Hippocampal formation (tissue), 2 donors: ENCODE results near the gene COQ2.
"Not testable (repeated sequence)": the region's sequence is repeated elsewhere in the genome, so short reads cannot be mapped to it uniquely, and the experiment has no call there.

Source experiments
- DNase-seq, 2 donors: peaks; one replicate each; lab custom pipeline; 2025; lab: John Stamatoyannopoulos, UW

COQ2 gene

DNA sequence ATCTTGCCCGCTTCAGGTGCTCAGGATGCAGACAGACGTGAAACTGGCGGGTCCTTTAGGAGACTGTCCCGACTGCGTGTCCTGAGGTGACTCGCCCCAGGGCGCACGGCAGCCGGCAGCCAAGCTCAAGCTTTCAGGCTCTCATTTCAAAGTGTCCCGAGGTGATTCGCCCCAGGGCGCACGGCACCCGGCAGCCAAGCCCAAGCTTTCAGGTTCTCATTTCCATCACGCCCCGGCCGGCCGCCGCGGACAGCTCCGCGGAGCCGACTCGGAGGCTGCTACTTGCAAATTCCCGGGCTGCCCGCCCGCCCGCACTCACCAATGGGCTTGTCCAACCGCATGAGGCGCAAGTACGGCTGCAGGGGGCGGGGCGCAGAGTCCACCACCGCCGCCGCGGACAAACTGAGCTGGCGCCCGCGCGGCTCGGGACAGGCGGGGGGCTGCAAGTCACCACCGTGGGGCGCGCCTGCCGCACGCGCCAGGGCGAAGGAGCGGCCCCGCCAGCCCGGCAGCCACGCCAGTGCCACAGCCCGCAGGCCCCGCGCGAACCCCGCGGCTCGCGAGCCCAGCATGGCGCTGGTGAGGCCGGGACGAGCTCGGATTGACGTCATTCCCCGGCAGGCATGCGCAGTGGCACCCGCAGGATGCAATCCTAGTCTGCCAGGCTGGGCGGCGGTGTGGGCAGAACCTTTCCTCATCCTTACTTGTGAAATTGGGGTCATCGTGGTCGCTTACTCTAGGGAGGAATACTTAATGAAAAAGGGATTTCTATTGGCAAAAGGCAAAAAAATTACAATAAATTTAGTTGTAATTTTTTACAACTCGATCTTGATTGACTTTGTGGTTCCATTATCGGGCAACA is at the start of gene COQ2:
Gene COQ2 (minus strand): TSS at position 606 of the 862 bp plus-strand sequence. CDS start 34 bp downstream, at position 572.
- peak; percentile 88 to 93 for DNase-seq

DNA sequence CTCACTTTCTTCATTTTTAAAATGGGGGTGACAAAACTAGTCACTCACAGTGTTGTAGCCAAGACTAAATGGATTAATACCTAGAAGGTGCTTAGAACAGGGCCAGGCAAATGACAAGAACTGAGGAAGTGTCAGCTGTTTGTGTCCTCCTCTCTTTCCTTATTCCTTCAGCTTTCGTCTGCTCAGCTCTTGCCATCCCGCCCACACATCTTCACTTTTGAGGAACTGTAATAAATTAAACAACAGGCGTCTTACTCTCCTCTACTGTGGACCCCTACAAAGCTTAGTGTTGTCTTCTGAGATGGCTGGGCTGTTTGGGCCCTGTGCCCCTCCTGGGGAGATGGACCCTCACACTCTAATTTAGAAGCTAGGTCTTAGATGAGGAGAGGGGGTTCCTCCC is 47.4 kb upstream of the COQ2 start:
- DNase-seq = no peak

- no peak for DNase-seq
These were observed 45.0 kb upstream of the COQ2 start for GRCh38 chr4:83329521-83330110.

DNA sequence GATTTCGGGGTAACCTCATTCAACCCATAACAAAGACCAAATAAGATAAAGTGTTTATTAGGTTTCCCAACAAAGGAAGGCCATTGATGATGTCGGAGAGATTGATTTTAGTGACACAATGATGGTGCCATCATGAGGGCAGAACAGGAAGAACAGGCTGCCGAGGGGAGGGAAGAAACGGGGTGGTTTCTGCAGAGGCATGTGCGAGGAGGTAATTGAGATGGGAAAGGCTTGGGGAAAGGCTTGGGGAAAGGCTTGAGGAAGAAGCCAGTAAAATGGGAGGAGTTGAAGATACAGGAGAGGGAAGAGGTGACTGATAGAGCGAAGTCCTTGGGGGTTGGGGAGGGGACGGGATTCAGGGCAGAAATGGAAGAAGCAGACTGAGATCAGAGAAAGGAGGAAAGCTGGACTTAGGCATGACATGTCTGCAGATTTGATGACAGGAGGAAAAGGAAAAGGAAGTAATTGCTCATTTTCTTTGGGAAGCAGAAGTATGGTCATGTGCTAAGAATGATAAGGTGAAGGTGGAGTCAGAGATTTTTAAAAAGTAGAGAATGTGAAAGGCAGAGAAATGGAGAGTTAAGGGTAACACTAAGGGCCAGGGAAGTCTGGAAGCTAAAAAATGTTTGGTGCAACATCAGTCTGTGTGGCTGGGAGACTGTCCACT is 44.1 kb upstream of the COQ2 start:
- DNase-seq = no peak

DNA sequence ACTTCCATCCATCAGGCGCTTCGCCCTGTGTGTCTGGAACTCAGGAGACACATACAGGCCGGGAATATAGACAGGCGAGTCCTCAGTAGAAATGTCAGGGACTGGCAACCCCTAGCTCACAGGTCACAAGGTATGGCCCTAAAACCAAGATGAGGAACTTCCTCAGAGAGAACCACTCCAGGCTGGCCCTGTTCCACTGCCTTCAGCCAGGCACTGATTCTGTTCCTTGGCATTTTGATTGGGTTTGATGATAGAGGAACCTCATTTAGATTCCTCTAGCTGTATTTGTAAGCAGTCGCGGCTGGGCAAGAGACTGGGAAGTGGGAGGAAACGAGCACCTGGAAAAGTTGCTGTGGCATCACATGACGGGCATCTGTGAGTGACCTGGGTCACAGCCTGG is 41.9 kb upstream of the COQ2 start:
- DNase-seq = no peak

DNA sequence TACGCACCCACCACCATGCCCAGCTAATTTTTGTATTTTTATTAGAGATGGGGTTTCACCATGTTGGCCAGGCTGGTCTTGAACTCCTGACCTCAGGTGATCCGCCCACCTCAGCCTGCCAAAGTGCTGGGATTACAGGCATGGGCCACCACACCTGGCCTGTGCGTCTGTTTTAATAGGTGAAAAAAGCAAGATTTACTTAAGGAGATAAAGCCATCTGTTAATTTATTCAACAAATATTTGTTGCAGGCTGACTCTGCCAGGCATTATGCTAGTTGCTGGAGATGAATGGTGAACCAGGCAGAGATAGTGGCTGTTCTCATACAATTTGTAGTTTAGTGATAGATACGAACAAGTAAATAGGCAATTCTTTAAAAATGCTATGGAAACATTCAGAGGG is 40.7 kb upstream of the COQ2 start:
- not testable (repeated sequence) for DNase-seq

GRCh38 chr4:83323136-83323535 is 38.5 kb upstream of the COQ2 start:
- no peak for DNase-seq

DNA sequence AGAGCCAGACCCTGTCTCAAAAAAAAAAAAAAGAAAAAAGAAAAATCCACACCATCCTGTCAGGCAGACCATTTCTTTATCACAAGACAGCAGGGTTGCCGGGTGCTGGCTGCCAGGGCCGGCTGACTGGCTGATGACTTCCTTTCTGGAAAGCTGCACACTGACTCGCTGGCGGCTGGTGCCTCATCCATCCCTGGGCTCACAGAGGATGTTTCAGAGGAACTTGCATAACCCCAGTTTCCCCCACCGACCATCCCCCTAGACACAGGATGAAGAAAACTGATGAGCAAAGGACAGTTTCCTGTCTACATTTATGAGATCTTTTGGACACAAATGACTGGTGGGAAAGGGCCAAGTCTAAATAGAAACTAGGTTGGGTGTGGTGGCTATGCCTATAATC is 36.0 kb upstream of the COQ2 start:
- peak in 1 of 2 donors; percentile 46 for DNase-seq

DNA sequence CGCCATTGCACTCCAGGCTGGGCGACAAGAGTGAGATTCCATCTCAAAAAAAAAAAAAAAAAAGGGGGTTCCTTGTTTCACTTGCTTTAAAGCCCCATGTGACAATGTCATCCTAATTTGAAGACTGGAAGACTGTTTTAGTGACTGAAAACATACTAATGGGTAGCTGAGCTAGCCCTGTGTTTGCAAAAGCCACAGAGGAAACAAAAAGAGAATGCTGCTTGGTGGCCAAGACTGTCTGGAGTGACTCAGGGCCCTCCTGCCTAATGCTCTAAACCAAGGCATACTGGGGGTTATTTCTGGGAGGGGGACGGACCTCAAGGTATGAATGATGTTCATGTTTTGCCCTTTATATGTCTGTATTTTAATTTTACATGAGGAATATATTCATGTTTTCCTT is 34.1 kb upstream of the COQ2 start:
- no peak for DNase-seq

GRCh38 chr4:83317671-83318070 is 33.1 kb upstream of the COQ2 start:
- DNase-seq = no peak

GRCh38 chr4:83316459-83317165 is 32.0 kb upstream of the COQ2 start:
- DNase-seq = no peak

GRCh38 chr4:83315341-83315870 is 30.8 kb upstream of the COQ2 start:
- no peak for DNase-seq

- DNase-seq = no peak
These were observed 24.1 kb upstream of the COQ2 start for GRCh38 chr4:83308672-83309071.

- no peak for DNase-seq
These were observed 23.3 kb upstream of the COQ2 start for GRCh38 chr4:83307920-83308319.

GRCh38 chr4:83305187-83305586 is 20.6 kb upstream of the COQ2 start:
- no peak for DNase-seq

GRCh38 chr4:83297548-83298260 is 13.1 kb upstream of the COQ2 start:
- DNase-seq = no peak

DNA sequence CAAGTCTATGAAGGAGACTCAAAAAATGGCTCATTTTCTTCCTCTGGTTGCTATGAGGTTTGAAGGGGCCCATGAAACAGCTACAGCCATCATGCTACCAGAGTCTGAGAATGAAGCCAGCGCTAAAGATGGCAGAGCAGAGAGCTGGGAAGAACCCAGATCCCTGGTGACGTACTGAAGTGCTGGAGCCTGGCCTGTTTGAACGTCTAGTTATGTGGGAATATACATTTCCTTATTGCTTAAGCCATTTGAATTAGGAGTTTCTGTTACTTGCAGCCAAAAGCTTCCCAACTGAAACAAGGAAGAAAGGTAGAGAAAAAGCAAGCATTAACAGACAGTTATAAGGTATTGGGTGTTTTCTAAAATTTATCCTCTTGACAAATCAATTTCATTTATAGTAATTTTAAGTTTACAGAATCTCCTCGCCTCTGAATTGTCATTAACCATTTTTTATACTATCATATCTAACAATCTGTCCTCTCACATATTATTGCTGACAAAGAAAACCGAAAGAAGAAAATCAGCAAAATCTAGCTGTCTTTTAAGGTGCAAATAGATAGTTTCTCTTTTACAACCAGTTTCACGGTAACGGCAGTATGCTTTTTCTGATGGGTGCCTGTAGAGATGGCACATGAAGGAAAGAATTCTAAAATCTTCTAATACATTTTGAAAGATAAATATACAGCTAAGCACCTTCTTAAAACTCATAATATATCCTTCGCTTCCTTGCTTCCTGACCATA is 8.9 kb upstream of the COQ2 start:
- no peak for DNase-seq

GRCh38 chr4:83290059-83290774 is 5.6 kb upstream of the COQ2 start:
- not testable (repeated sequence) for DNase-seq

GRCh38 chr4:83288381-83288780 is 3.8 kb upstream of the COQ2 start:
- not testable (repeated sequence) for DNase-seq

GRCh38 chr4:83285055-83285407 is 433 bp upstream of the COQ2 start:
- peak in 1 of 2 donors; percentile 55 for DNase-seq
